Islet of Langerhans (tissue), 1 donor: ENCODE data around the gene ZBTB39.
"Not testable (repeated sequence)": the region's sequence is repeated elsewhere in the genome, so short reads cannot be mapped to it uniquely, and the experiment has no call there.

Source experiments
- FAIRE-seq: peaks from one replicate; lab custom pipeline; 2011; peaks lifted over from hg19 to GRCh38; lab: Jason Lieb, UNC

ZBTB39 gene

GRCh38 chr12:57029457-57029856, 23.1 kb upstream of the ZBTB39 start:
- no peak for FAIRE-seq

GRCh38 chr12:57027805-57028153, 21.4 kb upstream of the ZBTB39 start:
- FAIRE-seq: no peak

- no peak for FAIRE-seq
These were observed 20.9 kb upstream of the ZBTB39 start for GRCh38 chr12:57027011-57027804.

GRCh38 chr12:57025196-57025595, 18.9 kb upstream of the ZBTB39 start:
- FAIRE-seq: no peak

- FAIRE-seq: not testable (repeated sequence)
These were observed 16.0 kb upstream of the ZBTB39 start for GRCh38 chr12:57022324-57022723.

- FAIRE-seq: no peak
These were observed 13.8 kb upstream of the ZBTB39 start for GRCh38 chr12:57019983-57020719.

GRCh38 chr12:57018906-57019305, 12.6 kb upstream of the ZBTB39 start:
- FAIRE-seq: no peak

GRCh38 chr12:57018353-57018752, 12.0 kb upstream of the ZBTB39 start:
- FAIRE-seq: not testable (repeated sequence)

- no peak for FAIRE-seq
These were observed 10.0 kb upstream of the ZBTB39 start, which contains the start of gene TAC3 for GRCh38 chr12:57016348-57016747. Gene TAC3 (minus strand): TSS chr12:57016529. CDS start chr12:57015797, 732 bp downstream.

- no peak for FAIRE-seq
These were observed 6.5 kb upstream of the ZBTB39 start for GRCh38 chr12:57012600-57013465.

GRCh38 chr12:57011438-57012424, 5.4 kb upstream of the ZBTB39 start:
- no peak for FAIRE-seq

GRCh38 chr12:57010627-57011247, 4.4 kb upstream of the ZBTB39 start:
- no peak for FAIRE-seq

GRCh38 chr12:57009949-57010626, 3.7 kb upstream of the ZBTB39 start:
- no peak for FAIRE-seq

- peak; percentile 24 for FAIRE-seq
These were observed 1.8 kb upstream of the ZBTB39 start for GRCh38 chr12:57008178-57008577.

GRCh38 chr12:57006809-57007475, 596 bp upstream of the ZBTB39 start:
- FAIRE-seq: no peak

- FAIRE-seq: no peak
These were observed 1.7 kb downstream of the ZBTB39 start for GRCh38 chr12:57004651-57005050.

GRCh38 chr12:57003395-57003794, 3.0 kb downstream of the ZBTB39 start:
- no peak for FAIRE-seq

- FAIRE-seq: no peak
These were observed 4.9 kb downstream of the ZBTB39 start for GRCh38 chr12:57001448-57001906.

- FAIRE-seq: no peak
These were observed 6.0 kb downstream of the ZBTB39 start for GRCh38 chr12:57000393-57000792.

- no peak for FAIRE-seq
These were observed 6.9 kb downstream of the ZBTB39 start for GRCh38 chr12:56999456-56999855.
